C4-2B (cell line): Measurements from ENCODE around the gene GCFC2.

Experiments
- CTCF ChIP-seq: fragments of 450-650 bp; conservative IDR thresholded peaks from 2 replicates; pipeline ENCODE4 v1.5.1; 2017; ENCODE audit warnings: mild to moderate bottlenecking
- ZFX ChIP-seq: fragments of 450-650 bp; IDR thresholded peaks from 2 replicates; pipeline ENCODE4 v1.6.1; 2017

GRCh38 chr2:75728614-75729419, 18.1 kb upstream of the GCFC2 start:
- TF ChIP-seq CTCF (no peak), ZFX (no peak)
